H1 (cell line): Measurements from ENCODE around the gene SLC7A10. TPM values are rescaled to one million over a fixed set of nuclear protein-coding genes. Genes with fewer than 3 reads are reported as not detected.

ENCODE experiments used
- CHD7 ChIP-seq: fragments of 300-600 bp; sonication (generic); IDR thresholded peaks from 2 replicates; pipeline ENCODE4 v1.7.1; 2012; ENCODE audit warnings: low read length, moderate library complexity, mild to moderate bottlenecking, inconsistent platforms; ENCODE audit not compliant: insufficient replicate concordance
- RFX5 ChIP-seq: IDR thresholded peaks from 2 replicates; pipeline ENCODE4 v1.6.1; 2011; ENCODE audit warnings: low read depth, low read length, improper control_type of control experiment, borderline replicate concordance
- polyA plus RNA-seq, 7 experiments: library from polyadenylated mRNA; depleted of rRNA in 3 of 7; stranded (reverse) in 5 of 7; unstranded in 2 of 7; fragments of >200 nt in 5 of 7; fragments of 200-250 nt in 2 of 7; gene quantifications; 1 replicate in 5 of 7; 2 replicates in 1 of 7; 4 replicates in 1 of 7; pipeline versions ENCODE4 v1.2.1 to v1.2.3, GENCODE V29; 2011 to 2013; ENCODE audit warnings: missing spikeins in 2 of 7, mixed read lengths in 2 of 7
- total RNA-seq: library from RNA; stranded (reverse); fragmentation: NEBNext Ultra II Directional; extraction: Animal tissue kit (Norgen Biotek cat#: 25700); gene quantifications from 2 replicates; pipeline ENCODE4 v1.2.1, GENCODE V29; 2021

The SLC7A10 gene
- total and polyA plus RNA-seq, 2 of the 8 experiments (the other 6 are each of a cell fraction or from before 2014, with no cell fraction given), result 3.7 to 7.1 TPM

GRCh38 chr19:33219261-33219815 is 6.3 kb downstream of the SLC7A10 start (continued):
- TF ChIP-seq CHD7 (no peak), RFX5 (no peak)
